Loucy (cell line): Measurements from ENCODE around the gene AHRR.

Experiments
- H2AFZ ChIP-seq: fragments of 200-600 bp; sonication (generic); 2 replicates; pipeline ENCODE4 v1.6.0; 2016; ENCODE audit warnings: antibody characterized with exemption, mild to moderate bottlenecking, low read length, moderate library complexity
- H3F3A ChIP-seq: fragments of 200-600 bp; 2 replicates; pipeline ENCODE4 v1.6.0; 2016; ENCODE audit warnings: antibody characterized with exemption, low read depth, mild to moderate bottlenecking
- H3K27me3 ChIP-seq: fragments of 200-600 bp; sonication (generic); 2 replicates; pipeline ENCODE4 v1.6.1; 2014; ENCODE audit warnings: low read length, mild to moderate bottlenecking; ENCODE audit not compliant: insufficient read depth, poor library complexity, severe bottlenecking
- H3K36me3 ChIP-seq: fragments of 200-600 bp; sonication (generic); 2 replicates; pipeline ENCODE4 v1.6.1; 2016; ENCODE audit warnings: low read length; ENCODE audit not compliant: insufficient read depth
- H3K4me1 ChIP-seq: fragments of 200-600 bp; sonication (generic); 2 replicates; pipeline ENCODE4 v1.5.1; 2014; ENCODE audit warnings: low read length, mild to moderate bottlenecking; ENCODE audit not compliant: insufficient read depth, poor library complexity, severe bottlenecking
- H3K4me2 ChIP-seq: fragments of 200-600 bp; sonication (generic); 2 replicates; pipeline ENCODE4 v1.6.0; 2014; ENCODE audit warnings: antibody characterized with exemption, low read length, low read depth, mild to moderate bottlenecking; ENCODE audit not compliant: poor library complexity, severe bottlenecking
- H3K4me3 ChIP-seq: fragments of 200-600 bp; sonication (generic); 2 replicates; pipeline ENCODE4 v1.5.1; 2014; ENCODE audit warnings: low read length, mild to moderate bottlenecking, mixed read lengths; ENCODE audit not compliant: poor library complexity, severe bottlenecking
- H3K79me2 ChIP-seq: fragments of 200-600 bp; sonication (generic); 2 replicates; pipeline ENCODE4 v1.6.1; 2014; ENCODE audit warnings: low read length; ENCODE audit not compliant: insufficient read depth
- H3K9ac ChIP-seq: fragments of 200-600 bp; sonication (generic); 2 replicates; pipeline ENCODE4 v1.6.0; 2014; ENCODE audit warnings: mild to moderate bottlenecking, low read depth, low read length, moderate library complexity; ENCODE audit not compliant: poor library complexity, severe bottlenecking
- H3K9me2 ChIP-seq: fragments of 200-600 bp; sonication (generic); replicated peaks from 2 replicates; pipeline ENCODE4 v1.6.1; 2016; ENCODE audit warnings: low read depth, low read length, mixed read lengths
- H3K9me3 ChIP-seq: fragments of 200-600 bp; sonication (generic); 2 replicates; pipeline ENCODE4 v1.6.1; 2014; ENCODE audit warnings: mild to moderate bottlenecking, antibody characterized with exemption, low read length, low read depth; ENCODE audit not compliant: insufficient read depth
- H4K20me1 ChIP-seq: fragments of 200-600 bp; sonication (generic); 2 replicates; pipeline ENCODE4 v1.6.0; 2014; ENCODE audit warnings: antibody characterized with exemption, low read length, mild to moderate bottlenecking; ENCODE audit not compliant: insufficient read depth, poor library complexity, severe bottlenecking
- EZH2phosphoT487 ChIP-seq: fragments of 200-600 bp; IDR thresholded peaks from 2 replicates; pipeline ENCODE4 v1.6.1; 2018; ENCODE audit warnings: antibody characterized with exemption, mild to moderate bottlenecking, moderate library complexity, borderline replicate concordance
- TF ChIP-seq, protein P1 (sequence below): fragments of 200-600 bp; sonication (generic); conservative IDR thresholded peaks from 2 replicates; pipeline ENCODE4 v1.5.1; 2014; ENCODE audit warnings: mild to moderate bottlenecking, antibody characterized with exemption, low read length

Gene AHRR

DNA sequence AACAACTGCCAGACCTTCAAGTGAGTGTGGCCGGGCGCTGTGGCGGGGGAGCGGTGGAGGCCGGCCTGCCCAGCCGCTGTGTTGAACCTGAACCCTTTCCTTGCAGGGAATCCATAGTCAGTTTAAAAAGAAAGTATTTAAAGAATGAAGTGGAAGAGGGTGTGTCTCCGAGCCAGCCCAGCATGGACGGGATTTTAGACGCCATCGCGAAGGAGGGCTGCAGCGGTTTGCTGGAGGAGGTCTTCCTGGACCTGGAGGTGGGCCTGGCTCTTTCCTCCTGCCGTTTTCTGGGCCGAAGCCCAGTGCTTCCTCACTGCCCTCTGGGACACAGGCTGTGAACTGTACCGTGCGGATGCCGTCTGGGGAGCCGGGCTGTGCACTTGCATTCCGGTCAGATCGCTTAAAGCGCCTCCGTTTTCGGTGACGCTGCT is 140.6 kb downstream of the AHRR start:
- no peaks in the 10 kb centered on the region for H4K20me1 ChIP-seq

DNA sequence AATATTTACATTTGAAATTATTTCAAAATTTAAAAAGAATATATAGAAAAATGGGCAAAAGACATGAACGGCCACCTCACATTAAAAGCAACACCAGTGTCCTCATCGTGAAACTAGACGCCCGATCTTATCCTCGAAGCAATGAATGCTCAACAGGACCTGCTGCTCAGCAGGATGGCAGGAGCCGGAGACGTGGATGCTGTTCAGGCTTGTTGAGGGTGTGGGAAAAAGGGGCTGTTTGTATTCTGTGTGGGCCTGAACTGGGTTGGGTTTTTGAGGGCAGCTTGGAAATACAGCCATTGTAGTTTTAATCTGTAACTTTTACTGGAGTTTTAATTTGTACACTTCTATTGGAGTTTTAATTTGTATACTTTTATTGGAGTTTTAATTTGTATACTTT is 141.8 kb downstream of the AHRR start:
- H3K79me2 ChIP-seq: no peaks in the 10 kb centered on the region
- no peak overlapping the region for H3K4me2 ChIP-seq
- no peak overlapping the region for H2AFZ ChIP-seq
- H3K9ac ChIP-seq: no peak overlapping the region
- TF ChIP-seq, protein P1, sequence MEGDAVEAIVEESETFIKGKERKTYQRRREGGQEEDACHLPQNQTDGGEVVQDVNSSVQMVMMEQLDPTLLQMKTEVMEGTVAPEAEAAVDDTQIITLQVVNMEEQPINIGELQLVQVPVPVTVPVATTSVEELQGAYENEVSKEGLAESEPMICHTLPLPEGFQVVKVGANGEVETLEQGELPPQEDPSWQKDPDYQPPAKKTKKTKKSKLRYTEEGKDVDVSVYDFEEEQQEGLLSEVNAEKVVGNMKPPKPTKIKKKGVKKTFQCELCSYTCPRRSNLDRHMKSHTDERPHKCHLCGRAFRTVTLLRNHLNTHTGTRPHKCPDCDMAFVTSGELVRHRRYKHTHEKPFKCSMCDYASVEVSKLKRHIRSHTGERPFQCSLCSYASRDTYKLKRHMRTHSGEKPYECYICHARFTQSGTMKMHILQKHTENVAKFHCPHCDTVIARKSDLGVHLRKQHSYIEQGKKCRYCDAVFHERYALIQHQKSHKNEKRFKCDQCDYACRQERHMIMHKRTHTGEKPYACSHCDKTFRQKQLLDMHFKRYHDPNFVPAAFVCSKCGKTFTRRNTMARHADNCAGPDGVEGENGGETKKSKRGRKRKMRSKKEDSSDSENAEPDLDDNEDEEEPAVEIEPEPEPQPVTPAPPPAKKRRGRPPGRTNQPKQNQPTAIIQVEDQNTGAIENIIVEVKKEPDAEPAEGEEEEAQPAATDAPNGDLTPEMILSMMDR: no peak
- TF ChIP-seq EZH2phosphoT487: no peak
- no peaks in the 10 kb centered on the region for H3K9me3 ChIP-seq
- no peak overlapping the region for H3K4me3 ChIP-seq
- no peaks in the 10 kb centered on the region for H3F3A ChIP-seq
- peaks cover 58% of the 10 kb centered on the region; the same call in 1 of the 2 replicates for H3K36me3 ChIP-seq
- H3K27me3 ChIP-seq: no peaks in the 10 kb centered on the region
- H3K4me1 ChIP-seq: no peaks in the 10 kb centered on the region
- no peaks in the 10 kb centered on the region for H4K20me1 ChIP-seq
- H3K9me2 ChIP-seq: no peaks in the 10 kb centered on the region

More for the DNA sequence above, 140.6 kb downstream of the AHRR start:
- Histone ChIP-seq H3K4me1 (no peaks in the 10 kb centered on the region), H3K4me2 (no peak overlapping the region), H3K27me3 (no peaks in the 10 kb centered on the region), H3K4me3 (no peak overlapping the region), H3K9me2 (no peaks in the 10 kb centered on the region), H3K9ac (no peak overlapping the region), H3K9me3 (no peaks in the 10 kb centered on the region), H2AFZ (no peak overlapping the region), H3K36me3 (peaks cover 70% of the 10 kb centered on the region; the same call in 1 of the 2 replicates), H3F3A (no peaks in the 10 kb centered on the region), H3K79me2 (no peaks in the 10 kb centered on the region; the same call in 1 of the 2 replicates)
- TF ChIP-seq, protein P1: no peak
- TF ChIP-seq EZH2phosphoT487: no peak

DNA sequence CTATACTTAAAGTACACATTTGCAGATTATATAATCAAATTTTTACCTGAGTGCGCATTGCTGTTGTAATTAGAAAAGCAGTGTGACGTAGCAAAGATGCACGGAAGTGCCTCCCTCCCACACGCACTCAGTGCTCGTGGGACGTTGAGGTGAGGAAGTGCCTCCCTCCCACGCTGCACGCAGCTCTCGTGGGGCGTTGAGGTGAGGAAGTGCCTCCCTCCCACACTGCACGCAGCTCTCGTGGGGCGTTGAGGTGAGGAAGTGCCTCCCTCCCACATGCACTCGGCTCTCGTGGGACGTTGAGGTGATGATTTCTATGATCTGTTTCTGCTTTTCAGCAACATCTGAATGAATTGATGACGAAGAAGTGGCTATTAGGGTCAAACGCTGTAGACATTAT is 142.4 kb downstream of the AHRR start:
- H3K9me2 ChIP-seq: no peaks in the 10 kb centered on the region
- TF ChIP-seq, protein P1: no peak
- TF ChIP-seq EZH2phosphoT487: no peak
- no peaks in the 10 kb centered on the region for H3F3A ChIP-seq
- no peaks in the 10 kb centered on the region for H3K79me2 ChIP-seq
- peaks cover 54% of the 10 kb centered on the region; the same call in 1 of the 2 replicates for H3K36me3 ChIP-seq
- H2AFZ ChIP-seq: no peak overlapping the region
- no peak overlapping the region for H3K4me3 ChIP-seq
- no peak overlapping the region for H3K4me2 ChIP-seq
- no peaks in the 10 kb centered on the region for H3K9me3 ChIP-seq
- H4K20me1 ChIP-seq: no peaks in the 10 kb centered on the region
- H3K4me1 ChIP-seq: no peaks in the 10 kb centered on the region
- no peak overlapping the region for H3K9ac ChIP-seq
- H3K27me3 ChIP-seq: no peaks in the 10 kb centered on the region
